NB4 (cell line): ENCODE measurements around the gene ACOT4.

ENCODE experiments used
- MYC ChIP-seq: IDR thresholded peaks from 2 replicates; pipeline ENCODE4 v1.6.1; 2011; ENCODE audit warnings: low read depth, low read length
- POLR2A ChIP-seq: IDR thresholded peaks from 2 replicates; pipeline ENCODE4 v1.6.1; 2011; ENCODE audit warnings: mild to moderate bottlenecking; ENCODE audit not compliant: insufficient read length; ENCODE audit errors: extremely low read depth
- TF ChIP-seq, protein P1 (sequence below): IDR thresholded peaks from one replicate; pipeline ENCODE4 v1.5.1; 2012; ENCODE audit warnings: low read depth, low read length

DNA sequence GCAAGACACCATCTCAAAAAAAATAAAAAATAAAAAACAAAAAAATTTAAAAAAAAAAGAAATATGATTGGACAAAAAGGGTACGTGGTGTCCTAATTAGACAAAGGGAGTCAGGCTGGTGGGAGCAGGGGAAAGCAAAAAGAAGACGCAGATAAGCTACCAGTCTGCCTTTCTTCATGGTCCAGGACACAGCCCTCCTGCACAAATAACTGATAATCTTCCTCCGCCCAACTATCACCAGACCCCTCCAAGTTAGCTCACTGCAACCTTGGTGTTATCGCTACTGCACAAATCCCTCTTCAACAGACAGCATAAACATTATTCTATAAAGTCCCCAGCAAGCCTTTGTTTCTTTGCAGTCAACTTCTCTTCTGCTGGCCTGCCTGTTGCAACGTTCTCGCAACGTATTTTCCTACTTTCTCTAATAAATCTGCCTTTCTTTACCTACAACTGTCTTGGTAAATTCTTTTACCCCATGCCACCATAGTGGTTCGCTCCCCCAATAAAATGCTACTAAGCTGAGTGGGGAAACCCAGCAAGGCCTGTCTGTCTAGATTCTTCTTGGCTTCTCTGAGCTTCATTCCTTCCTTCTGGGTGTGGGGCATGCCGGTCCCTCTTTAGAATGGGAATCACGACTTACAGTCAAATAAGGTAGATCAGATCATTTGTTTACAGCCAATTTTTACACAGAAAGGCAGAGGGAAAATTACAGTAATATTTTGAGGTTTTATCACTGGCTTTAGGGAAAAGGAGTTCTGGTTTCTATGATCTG lies 38.5 kb downstream of the ACOT4 start:
- no peak for TF ChIP-seq POLR2A
- TF ChIP-seq, protein P1, sequence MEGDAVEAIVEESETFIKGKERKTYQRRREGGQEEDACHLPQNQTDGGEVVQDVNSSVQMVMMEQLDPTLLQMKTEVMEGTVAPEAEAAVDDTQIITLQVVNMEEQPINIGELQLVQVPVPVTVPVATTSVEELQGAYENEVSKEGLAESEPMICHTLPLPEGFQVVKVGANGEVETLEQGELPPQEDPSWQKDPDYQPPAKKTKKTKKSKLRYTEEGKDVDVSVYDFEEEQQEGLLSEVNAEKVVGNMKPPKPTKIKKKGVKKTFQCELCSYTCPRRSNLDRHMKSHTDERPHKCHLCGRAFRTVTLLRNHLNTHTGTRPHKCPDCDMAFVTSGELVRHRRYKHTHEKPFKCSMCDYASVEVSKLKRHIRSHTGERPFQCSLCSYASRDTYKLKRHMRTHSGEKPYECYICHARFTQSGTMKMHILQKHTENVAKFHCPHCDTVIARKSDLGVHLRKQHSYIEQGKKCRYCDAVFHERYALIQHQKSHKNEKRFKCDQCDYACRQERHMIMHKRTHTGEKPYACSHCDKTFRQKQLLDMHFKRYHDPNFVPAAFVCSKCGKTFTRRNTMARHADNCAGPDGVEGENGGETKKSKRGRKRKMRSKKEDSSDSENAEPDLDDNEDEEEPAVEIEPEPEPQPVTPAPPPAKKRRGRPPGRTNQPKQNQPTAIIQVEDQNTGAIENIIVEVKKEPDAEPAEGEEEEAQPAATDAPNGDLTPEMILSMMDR: no peak
- TF ChIP-seq MYC: no peak
